ENCODE results near the gene DNMBP. TPM values are rescaled to one million over a fixed set of nuclear protein-coding genes. Genes with fewer than 3 reads are reported as not detected.

Gene DNMBP
- total and polyA plus RNA-seq, 2 donors (not counting 3 experiments of a cell fraction or from before 2014, with no cell fraction given): 32.0 to 53.4 TPM

GRCh38 chr10:99938563-99938962, 71.2 kb downstream of the DNMBP start:
- BruUV-seq (replicated peaks): no TSS peak
- dilution Hi-C loops (cut with MboI; ENCODE audit: extremely low pct_ligation_motif_present, low sequenced_read_pairs) (no loop called here), intact Hi-C loops (cut with micrococcal nuclease) (no loop called here)
- no peaks in the 10 kb centered on the region for H3K27me3 ChIP-seq (ENCODE audit: control insufficient read depth in 2 of 2, insufficient read depth in 2 of 2, low read length in 2 of 2)
- H3K36me3 ChIP-seq (ENCODE audit: control insufficient read depth in 2 of 2, extremely low read depth in 1 of 2, insufficient read depth in 2 of 2, low read length in 2 of 2): peaks cover 4 to 5% of the 10 kb centered on the region in 2 experiments
- peak; percentile 44 for FAIRE-seq
- ChIA-PET CTCF (interaction anchor here (1.4 to 2.2 kb wide), 2 partner anchors 12 to 32 kb away, joined by 6 to 7 read pairs; no protein-coding TSS in a partner anchor), POLR2A (no interaction called here)
- no peak for TF ChIP-seq CTCF (IDR thresholded peaks at IDR 0.05; ENCODE audit: extremely low read depth in 1 of 2, insufficient read depth in 1 of 2, low read depth in 1 of 2, low read length in 2 of 2)
- peak; percentile 35 for TF ChIP-seq FOS (IDR thresholded peaks at IDR 0.05; ENCODE audit: borderline replicate concordance, insufficient read depth, low read length)
- no peak for TF ChIP-seq EZH2 (IDR thresholded peaks at IDR 0.05; ENCODE audit: borderline replicate concordance, low read depth, low read length, severe bottlenecking)
- H3K4me1 ChIP-seq (ENCODE audit: control insufficient read depth, extremely low read depth, insufficient read depth, low read length): peaks cover 33% of the 10 kb centered on the region
- H3K4me3 ChIP-seq (replicated peaks in 1 of 3; ENCODE audit: insufficient read depth in 1 of 3, low read depth in 1 of 3, low read length in 3 of 3): no peak overlapping the region
- no peaks in the 10 kb centered on the region for H3K9me1 ChIP-seq (replicated peaks; ENCODE audit: control insufficient read depth, extremely low read depth, insufficient read depth, low read length)
- no peaks in the 10 kb centered on the region for H3K9me3 ChIP-seq (replicated peaks; ENCODE audit: control insufficient read depth, insufficient read depth, low read length)
- H3K9ac ChIP-seq (replicated peaks; ENCODE audit: extremely low read depth, insufficient read depth, low read length): no peak overlapping the region
- peaks cover 79% of the 10 kb centered on the region for H3K79me2 ChIP-seq (ENCODE audit: control insufficient read depth, insufficient read depth, low read length)
- H3K4me2 ChIP-seq (ENCODE audit: insufficient read depth, low read length): no peak overlapping the region
- no peak overlapping the region for H2AFZ ChIP-seq (ENCODE audit: low read depth, low read length)
- H4K20me1 ChIP-seq (replicated peaks; ENCODE audit: control insufficient read depth, extremely low read depth, insufficient read depth, low read length): no peaks in the 10 kb centered on the region
- peak overlapping the region; percentile 32 for H3K27ac ChIP-seq (ENCODE audit: insufficient read depth, low read depth, low read length)
- no peak for DNase-seq (ENCODE audit: low read depth, low spot score)

- CTCF ChIA-PET: interaction anchor here (1.4 to 2.2 kb wide), 2 partner anchors 11 to 31 kb away, joined by 6 to 7 read pairs; no protein-coding TSS in a partner anchor
- dilution Hi-C loops (cut with MboI; ENCODE audit: extremely low pct_ligation_motif_present, low sequenced_read_pairs): no loop called here
These were observed 72.1 kb downstream of the DNMBP start for GRCh38 chr10:99937630-99938029.

More at GRCh38 chr10:99937630-99938029, 72.1 kb downstream of the DNMBP start:
- no peak for DNase-seq (ENCODE audit: low read depth, low spot score)
- peaks cover 4 to 5% of the 10 kb centered on the region in 2 experiments for H3K36me3 ChIP-seq (ENCODE audit: control insufficient read depth in 2 of 2, extremely low read depth in 1 of 2, insufficient read depth in 2 of 2, low read length in 2 of 2)
- no peak overlapping the region for H3K4me2 ChIP-seq (ENCODE audit: insufficient read depth, low read length)
- no peak overlapping the region for H2AFZ ChIP-seq (ENCODE audit: low read depth, low read length)
- no peak overlapping the region for H3K4me3 ChIP-seq (replicated peaks in 1 of 3; ENCODE audit: insufficient read depth in 1 of 3, low read depth in 1 of 3, low read length in 3 of 3)
- peaks cover 31% of the 10 kb centered on the region for H3K4me1 ChIP-seq (ENCODE audit: control insufficient read depth, extremely low read depth, insufficient read depth, low read length)
- BruUV-seq (replicated peaks): no TSS peak
- no peak for FAIRE-seq
- TF ChIP-seq GATA2 (IDR thresholded peaks at IDR 0.05; ENCODE audit: insufficient read depth, insufficient read length, low read depth, low read length) (no peak), MYC (IDR thresholded peaks at IDR 0.05; ENCODE audit: low read depth, low read length) (no peak), MAX (IDR thresholded peaks at IDR 0.05; ENCODE audit: insufficient read depth, insufficient read length) (no peak), EZH2 (IDR thresholded peaks at IDR 0.05; ENCODE audit: borderline replicate concordance, low read depth, low read length, severe bottlenecking) (no peak), JUN (IDR thresholded peaks at IDR 0.05; ENCODE audit: borderline replicate concordance, insufficient read depth, insufficient read length, low read depth) (no peak), POLR2AphosphoS5 (IDR thresholded peaks at IDR 0.05; ENCODE audit: insufficient read depth, low read depth, low read length) (no peak), FOS (IDR thresholded peaks at IDR 0.05; ENCODE audit: borderline replicate concordance, insufficient read depth, low read length) (no peak)
- H4K20me1 ChIP-seq (replicated peaks; ENCODE audit: control insufficient read depth, extremely low read depth, insufficient read depth, low read length): no peaks in the 10 kb centered on the region
- no peak overlapping the region for H3K9ac ChIP-seq (replicated peaks; ENCODE audit: extremely low read depth, insufficient read depth, low read length)
- intact Hi-C loops (cut with micrococcal nuclease): no loop called here
- POLR2A ChIA-PET: no interaction called here
- no peaks in the 10 kb centered on the region for H3K9me1 ChIP-seq (replicated peaks; ENCODE audit: control insufficient read depth, extremely low read depth, insufficient read depth, low read length)
- H3K9me3 ChIP-seq (replicated peaks; ENCODE audit: control insufficient read depth, insufficient read depth, low read length): no peaks in the 10 kb centered on the region
- H3K79me2 ChIP-seq (ENCODE audit: control insufficient read depth, insufficient read depth, low read length): peaks cover 70% of the 10 kb centered on the region
- H3K27ac ChIP-seq (ENCODE audit: insufficient read depth, low read depth, low read length): no peak overlapping the region
- no peaks in the 10 kb centered on the region for H3K27me3 ChIP-seq (ENCODE audit: control insufficient read depth in 2 of 2, insufficient read depth in 2 of 2, low read length in 2 of 2)

Measured in endothelial cell of umbilical vein (primary cell).